Stimulated activated CD4-positive, alpha-beta T cell treated with anti-CD3 and anti-CD28 coated beads, TNF-alpha, amount 100 ng/mL, for 4 hours (primary cell): ENCODE data around the gene SPAG16.
"Not testable (repeated sequence)": the region's sequence is repeated elsewhere in the genome, so short reads cannot be mapped to it uniquely, and the experiment has no call there.

Experiments used
- DNase-seq, 3 experiments: peaks; one replicate each; pipeline ENCODE4 v3.0.0-alpha.2; 2020; ENCODE audit warnings: low read depth in 3 of 3

SPAG16 gene

DNA sequence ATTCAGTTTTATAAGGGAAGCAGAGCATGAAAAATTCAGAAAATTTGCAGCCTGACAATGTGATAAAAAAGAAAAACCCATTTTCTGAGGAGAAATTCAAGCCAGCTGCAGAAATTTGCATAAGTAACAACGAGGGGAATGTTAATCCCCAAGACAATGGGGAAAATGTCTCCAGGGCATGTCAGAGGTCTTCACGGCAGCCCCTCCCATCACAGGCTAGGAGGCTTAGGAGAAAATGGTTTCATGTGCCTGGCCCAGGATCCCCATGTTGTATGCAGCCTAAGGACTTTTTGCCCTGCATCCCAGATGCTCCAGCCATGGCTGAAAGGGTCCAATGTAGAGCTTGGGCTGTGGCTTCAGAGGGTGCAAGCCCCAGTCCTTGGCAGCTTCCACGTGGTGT is 714.7 kb downstream of the SPAG16 start:
- DNase-seq: not testable (repeated sequence)

DNA sequence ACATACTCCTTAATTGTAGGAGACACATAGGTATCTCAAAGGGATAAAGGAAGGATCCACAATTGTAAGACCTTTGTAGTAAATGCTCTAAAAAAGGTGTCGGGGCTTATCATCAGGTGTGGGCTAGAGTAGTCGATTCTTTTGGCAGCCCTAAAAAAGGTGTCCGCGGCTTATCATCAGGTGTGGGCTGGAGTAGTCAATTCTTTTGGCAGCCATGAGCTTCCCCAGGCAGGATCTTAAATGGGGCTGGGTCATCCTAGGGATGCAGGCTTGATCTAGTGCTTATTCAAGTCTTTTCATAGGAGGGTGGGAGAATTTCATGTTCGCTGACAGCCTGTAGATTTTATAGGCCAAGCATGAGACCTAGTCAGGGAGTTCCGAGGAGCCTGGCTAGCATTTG is 720.2 kb downstream of the SPAG16 start:
- no peak for DNase-seq

DNA sequence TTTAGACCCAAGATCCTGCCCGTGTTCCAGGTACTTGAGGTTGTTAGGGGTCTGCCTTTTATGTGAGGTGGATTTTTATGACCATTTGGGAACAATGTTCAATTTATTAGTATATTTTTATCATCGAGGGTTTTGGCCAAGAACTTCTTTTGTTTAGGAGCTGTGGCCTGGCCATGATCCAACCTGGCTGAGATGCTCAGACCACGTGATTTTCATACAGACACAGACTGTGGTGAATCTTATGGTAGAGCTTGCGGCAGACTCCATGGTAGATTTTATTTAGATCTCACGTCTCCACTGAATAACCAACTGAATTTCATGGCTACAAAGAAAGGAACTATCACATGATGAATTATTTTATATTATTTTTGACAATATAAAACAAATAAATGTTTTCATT is 721.1 kb downstream of the SPAG16 start:
- DNase-seq: no peak

DNA sequence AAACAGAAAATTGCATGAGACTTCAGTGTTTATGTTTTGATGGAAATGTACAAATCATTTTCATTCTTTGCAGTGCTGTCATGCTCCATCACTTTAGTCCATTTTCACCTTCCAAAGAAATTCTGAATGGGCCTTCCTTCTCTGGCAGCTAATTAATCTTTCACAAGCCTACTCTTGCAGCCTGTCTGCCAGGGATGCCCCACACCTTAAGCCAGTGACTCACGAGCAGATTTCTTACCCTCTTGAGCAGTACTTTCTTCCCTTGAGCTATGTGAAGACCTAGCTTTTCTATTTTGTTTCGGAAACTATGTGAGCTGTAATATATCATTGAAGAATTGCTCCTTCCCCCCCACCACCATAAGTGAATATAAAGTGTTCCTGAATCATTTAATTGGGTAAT is 722.3 kb downstream of the SPAG16 start:
- no peak for DNase-seq

DNA sequence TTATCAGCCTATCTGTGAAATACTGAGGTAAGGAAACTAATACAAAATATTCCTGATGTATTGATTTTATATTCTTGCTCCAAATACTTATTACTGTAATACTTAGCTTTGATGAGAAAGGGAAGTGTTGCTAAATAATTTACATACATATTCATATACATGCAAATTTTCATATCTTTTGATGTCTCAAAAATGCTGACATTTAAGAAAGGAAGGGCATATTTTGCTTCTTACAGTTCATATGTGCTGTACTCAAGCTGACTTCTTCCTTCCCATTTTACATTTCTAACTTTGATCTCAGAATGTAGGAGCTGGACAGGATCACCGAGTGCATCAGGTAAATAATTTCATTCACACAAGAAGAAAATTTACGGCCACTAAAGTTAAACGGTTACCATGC is 727.4 kb downstream of the SPAG16 start:
- no peak for DNase-seq

DNA sequence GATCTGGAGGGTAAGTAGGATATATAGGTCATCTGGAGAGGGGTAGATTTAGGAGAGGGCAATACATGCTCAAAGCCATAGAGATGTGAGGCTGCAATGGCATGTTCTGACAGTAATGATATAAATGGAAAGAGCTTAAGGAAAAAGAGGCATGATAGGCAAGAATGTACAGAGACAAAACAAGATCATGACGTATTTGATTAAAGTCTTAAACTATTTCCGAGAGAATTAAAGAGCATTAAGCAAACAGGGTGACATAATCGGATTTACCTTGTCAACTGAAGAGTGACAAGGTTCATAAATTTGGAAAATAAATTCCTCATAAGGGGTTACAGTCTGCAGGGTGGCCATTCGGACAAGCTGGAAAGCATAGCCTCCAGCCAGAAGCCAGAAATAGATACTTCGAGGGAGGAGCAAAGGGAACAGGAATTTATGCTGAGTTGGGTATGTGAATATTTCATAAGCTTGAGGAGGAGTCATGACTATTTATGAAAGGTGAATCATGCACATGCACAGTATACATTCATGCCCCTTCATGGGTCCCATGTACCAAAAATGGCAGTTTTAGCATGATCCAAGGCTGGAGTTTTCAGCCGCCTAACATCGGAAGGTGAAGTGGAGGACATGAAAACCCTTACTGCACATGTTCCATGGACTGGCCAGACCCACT is 730.4 kb downstream of the SPAG16 start:
- no peak for DNase-seq

DNA sequence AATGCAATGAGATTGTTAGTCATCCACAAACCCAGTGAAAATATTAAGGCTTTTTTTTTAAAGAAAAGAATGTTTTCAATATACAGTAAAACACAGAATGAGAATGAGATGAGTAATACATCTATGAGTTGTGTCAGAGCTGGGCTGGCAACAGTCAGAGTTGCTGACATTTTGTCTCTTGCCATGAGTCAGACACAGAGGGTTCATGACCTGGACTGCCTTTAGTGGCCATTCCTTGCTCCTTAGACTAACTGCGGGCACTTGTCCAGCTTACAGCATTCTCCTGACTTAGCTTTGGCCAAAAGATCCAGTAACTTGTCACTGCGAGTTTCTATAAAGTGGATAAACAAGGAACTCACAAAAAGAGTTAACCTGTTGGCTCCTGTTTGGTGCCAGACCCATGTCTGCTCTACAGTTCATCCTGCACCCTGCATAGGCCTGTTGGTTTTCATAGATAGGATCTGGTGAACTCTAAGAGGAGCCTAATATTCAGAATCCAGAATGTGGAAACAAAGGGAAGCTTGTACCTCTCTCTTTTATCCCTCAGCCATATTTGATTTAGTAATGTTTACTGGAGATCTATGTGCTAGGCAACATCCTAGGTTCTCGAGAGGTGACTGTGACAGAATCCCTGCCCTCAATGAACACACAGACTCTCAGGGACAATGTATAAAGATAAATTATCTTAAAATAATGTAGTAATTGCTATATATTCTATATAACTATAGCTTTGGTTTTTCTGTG is 735.1 kb downstream of the SPAG16 start:
- DNase-seq: no peak

DNA sequence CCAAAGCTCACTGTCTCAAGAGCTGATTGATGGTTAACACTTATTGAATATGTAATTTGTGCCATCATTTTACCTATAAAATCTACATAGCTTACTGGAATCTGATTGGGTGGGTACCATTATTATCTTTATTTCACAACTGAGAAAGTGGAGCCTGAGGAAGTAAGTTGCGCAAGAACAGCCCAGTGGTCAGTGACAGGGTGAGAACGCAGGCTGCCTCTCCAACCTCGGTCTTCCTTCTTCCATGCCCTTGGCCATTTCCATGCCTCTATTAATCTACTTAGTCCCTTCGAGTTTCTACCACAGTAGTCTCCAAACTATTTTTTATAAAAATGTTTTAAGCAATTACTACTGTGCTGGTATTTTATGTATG is 735.7 kb downstream of the SPAG16 start:
- no peak for DNase-seq

DNA sequence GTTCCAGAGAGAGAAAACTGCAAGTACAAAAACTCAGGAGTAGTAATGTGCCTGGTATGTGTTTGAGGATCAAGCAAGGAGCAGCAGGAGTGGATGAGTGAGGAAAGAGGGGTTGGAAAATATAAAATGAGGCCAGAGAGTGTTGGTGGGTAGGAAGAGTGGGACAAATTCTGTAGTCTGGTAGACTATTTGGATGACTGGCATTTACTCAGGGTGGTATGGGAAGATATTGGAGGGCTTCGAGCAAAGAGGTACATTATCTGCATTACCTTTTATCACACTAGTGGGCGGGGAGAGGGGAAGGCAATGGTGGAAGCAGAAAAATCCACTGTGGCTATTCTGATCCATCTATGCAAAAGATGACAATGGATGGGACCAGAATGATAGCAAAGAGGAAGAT is 744.9 kb downstream of the SPAG16 start:
- DNase-seq: no peak

DNA sequence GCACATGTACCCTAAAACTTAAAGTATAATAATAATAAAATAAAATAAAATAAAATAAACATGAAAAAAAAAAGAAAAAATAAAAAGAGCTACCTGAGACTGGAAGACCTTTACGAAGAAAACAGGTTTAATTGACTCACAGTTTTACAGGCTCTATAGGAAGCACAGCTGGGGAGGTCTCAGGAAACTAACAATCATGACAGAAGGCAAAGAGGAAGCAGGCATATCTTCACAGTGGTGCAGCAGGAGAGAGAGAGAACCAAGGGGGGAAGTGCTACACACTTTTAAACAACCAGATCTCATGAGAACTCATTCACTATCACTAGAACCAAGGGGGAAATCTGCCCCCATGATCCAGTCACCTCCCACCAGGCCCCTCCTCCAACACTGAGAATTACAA is 747.3 kb downstream of the SPAG16 start:
- no peak for DNase-seq

DNA sequence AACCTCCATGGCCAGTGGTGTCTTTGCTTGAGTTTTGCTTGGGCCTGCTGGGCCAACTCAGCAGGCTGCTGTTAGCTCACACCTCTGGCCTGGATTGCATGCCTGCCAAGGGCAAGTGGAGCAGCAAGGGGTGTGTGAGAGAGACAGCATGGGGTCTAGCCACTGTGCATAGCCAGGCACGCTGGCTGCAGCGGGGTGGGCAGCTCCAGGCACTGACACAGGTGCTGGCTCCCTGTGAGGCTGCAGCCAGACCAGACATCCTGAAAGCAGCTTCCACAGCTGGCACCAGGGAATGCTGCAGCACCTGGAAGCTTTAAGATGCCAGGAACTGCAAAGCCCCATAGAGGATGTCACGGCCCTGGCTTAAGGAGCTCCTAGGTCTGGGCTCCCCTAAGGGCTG is 750.2 kb downstream of the SPAG16 start:
- no peak for DNase-seq

DNA sequence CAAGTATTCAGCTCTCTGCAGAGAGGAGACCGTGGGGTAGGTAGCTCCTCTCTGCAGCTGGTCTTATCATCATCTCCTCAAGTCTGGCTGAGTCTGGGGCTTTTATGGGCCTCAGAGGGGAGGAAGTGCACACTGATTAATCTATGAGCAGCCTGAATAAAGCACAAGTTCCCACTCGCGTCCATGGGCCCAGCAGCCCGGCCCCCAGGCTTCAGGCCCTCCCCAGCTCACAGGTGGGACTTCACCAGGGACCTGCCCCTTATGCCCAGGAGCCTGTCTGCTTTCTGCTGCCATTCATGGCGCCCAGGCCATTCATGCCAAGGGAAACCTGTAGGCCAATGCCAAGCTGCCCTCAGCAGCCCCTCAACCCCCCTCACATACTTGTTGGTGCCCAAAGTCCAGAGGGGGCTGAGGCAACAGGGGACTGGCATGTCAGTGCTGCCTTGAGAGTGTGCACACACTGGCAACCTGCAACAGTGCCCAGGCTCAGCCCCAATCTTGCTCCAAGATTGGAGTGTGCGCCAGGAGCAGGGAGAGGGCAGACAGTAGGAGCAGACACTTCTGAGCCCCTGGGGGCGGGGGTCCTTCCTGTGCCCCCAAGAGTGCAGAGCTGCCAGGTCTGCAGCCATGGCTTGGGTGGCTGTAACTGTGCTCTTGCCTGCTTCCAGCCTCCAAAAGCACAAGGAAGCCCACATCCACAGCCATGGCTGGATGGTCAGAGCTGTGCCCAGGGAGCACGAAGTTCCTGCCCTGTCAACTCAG is 751.0 kb downstream of the SPAG16 start:
- DNase-seq: no peak

DNA sequence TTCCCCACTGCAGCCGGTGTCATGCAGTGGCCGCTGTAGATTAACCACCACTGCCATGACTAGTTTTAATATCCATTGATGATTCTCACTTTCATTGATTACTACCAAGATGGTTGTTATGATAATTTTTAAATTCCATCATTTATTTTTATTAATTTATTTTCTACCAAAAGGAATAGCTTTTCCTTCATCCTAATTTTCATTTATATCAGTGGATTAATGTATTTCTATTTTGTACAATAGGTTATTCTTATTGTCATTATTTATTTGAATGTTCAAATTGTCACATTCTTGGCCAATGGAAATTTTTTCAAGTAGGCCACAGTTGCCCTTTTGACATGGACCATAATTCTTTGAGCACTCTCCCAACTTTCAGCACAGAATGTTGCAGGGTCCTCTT is 751.7 kb downstream of the SPAG16 start:
- DNase-seq: no peak

DNA sequence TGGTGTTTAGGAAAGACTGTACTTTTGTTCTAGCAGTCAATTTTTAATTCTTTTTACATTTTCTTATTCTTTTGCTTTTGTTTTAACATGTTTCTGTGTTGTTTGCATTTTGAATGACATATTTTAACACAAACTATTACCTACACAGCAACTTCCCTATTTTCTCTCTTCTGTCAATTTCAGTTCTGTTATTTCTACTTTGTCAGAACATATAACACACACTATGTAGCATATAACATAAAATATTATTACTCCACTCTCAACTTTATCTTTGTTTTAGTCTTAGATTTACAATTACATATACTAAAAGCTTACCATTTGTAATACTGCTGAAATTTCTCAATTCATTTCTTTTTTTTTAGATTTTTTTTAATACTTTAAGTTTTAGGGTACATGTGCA is 753.9 kb downstream of the SPAG16 start:
- DNase-seq: no peak

DNA sequence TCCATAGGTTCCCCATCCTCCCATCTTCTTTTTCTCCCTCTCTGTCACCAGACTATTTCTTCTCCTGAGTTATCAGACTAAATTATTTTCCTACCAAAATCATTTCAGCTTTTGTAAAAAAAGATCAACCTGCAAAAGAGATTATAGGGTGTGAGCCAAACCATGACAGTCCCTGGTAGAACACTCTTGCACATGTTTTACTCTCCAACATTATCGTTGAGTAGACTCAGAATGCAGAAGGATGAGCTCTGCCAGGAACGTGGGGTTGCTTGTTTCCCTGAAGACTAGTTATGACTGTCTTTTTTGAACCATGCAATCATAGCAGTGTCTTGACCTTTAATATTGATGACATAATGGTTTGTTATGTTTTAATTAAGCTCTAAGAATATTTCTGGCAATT is 766.5 kb downstream of the SPAG16 start:
- no peak for DNase-seq

DNA sequence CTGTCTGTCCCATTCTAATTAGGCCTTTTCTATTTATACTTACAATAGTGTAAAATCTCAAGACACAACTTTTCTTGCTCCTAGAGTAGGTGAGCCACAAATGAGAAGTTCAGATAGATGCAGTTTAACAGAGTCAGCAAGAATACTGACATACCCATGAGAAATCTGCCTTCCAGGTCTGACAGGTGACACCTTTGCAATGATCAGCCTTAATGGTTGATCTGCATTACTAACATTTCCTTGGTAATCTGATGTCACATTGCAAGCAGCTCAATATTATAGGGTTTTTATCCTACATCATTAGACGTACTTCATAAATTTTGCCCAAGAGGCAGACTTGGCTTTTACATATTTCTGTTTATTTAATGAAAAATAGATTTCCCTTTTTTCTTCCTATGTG is 767.3 kb downstream of the SPAG16 start:
- DNase-seq: no peak

DNA sequence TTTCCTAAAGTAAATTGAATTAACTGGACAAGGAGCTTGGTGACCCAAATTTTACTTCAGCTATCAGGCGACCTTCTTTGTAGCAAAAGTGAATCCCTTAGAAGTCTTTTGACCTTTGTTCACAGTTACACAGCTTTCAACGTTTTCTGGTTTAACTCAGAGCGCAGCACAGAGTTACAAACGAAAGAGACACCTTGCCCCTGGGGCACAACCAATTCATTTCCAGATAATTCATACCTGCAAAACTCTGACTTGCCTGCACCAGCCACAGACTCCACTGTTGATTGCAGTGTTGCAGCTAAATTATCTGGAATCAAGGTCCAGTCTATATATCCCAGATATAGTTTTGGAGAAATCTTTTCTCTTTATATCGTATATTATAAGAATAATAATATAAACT is 768.0 kb downstream of the SPAG16 start:
- DNase-seq: no peak

DNA sequence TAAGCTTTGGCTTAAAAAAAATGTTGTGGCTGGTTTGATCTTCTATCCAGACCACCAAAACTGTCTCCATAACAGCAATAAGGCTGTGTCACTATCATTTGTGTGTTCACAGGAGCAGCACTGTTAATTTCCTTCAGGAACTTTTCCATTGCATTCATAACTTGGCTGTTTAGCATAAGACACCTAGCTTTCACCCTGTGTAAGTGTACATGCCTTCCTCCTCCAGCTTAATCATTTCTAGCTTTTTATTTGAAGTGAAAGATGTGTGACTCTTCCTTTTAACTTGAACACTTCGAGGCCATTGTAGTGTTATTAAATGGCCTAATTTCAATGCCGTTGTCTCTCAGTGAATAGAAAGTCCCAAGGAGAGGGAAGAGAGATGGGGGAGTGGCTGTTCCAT is 773.7 kb downstream of the SPAG16 start:
- DNase-seq: no peak

DNA sequence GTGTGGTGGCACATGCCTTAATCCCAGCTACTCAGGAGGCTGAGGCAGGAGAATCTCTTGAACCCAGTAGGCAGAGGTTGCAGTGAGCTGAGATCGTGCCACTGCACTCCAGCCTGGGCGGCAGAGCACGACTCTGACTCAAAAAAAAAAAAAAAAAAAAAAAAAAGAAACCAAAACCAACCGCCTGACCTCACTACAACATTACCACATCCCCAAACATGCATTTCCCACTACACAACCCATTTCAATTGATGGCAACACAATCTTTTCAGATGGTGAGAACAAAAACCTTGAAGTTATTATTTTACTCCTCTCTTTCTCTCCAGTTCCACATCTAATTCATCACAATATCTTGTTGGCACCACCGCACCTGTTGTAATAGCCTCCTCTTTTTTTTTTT is 778.0 kb downstream of the SPAG16 start:
- DNase-seq: not testable (repeated sequence)

DNA sequence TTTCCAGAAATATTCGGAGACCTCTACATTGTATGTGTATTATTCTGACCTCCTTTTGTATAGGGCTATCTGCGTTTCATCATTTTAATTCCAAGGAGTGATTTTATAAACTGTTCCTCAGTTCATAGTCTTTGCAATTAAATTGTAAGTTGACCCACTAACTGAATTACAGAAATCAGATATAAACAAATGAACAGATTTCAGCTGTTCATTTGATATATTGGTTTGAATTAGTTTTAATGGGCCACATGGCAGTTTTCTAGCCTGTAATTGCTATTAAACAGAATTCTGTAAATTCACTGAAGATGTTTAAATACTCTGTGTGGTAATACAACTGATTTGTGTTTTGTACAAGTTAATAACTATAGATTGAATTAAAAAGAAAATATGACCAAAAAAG is 780.2 kb downstream of the SPAG16 start:
- DNase-seq: no peak

DNA sequence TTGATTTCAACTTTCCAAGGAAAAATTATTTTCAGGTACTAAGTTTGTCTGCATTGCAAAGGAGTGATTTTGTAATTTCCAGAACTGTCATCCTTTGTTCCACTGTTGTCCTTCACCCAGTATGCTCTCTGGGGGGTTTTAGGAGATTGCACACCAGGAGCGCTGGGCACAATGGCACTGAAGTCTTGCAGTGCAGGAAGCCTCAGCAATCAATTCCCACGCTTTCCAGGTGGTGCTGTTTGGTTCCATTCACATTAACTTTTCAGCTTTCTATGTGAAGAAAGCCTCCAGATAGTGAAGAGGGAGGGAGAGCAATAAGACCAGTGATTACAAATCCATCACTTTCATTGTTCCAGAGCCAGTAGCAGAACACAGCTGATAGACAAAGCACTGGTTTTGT is 782.6 kb downstream of the SPAG16 start:
- no peak for DNase-seq

DNA sequence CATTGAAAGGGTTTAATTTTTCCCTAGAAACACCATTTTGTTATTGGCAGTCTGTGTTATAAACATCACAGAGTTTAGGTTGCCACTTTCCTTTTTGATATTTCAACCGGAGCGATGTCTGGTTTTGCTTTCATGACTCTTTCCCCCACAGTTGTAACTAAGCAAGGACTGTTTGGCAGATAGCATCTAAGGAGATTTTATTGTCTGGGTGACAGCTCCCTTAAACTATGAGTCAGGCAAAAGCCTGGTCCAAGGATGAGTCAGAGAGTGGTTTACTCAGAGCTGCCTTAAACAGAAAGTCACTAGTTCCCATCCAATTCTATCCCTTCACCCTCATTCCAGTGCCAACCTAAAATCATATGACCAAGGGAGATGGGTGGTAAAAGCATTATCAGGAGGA is 785.0 kb downstream of the SPAG16 start:
- DNase-seq: no peak

DNA sequence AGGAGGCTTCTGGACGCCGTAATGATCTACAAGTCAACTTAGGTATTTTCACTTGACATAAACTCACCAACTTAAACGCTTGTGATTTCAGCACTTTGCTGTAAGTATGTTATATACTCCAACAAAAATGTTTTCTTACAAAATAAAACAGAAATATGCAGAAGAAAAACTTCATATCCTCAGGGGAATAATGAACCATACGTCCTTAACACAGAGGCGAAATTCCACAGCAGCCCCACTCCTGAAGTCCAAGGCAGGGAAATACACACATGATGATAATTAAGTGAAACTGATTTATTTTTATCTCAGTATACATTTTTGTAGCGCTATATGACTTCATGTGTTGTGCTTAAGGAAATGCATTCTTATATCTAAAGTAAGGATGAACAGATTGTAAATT is 791.2 kb downstream of the SPAG16 start:
- no peak for DNase-seq
